ENCODE results near the gene SETD3.

GRCh38 chr14:99384450-99385417 is 95.9 kb downstream of the SETD3 start:
- no peak for TF ChIP-seq CTCF (IDR thresholded peaks at IDR 0.05)
- no peak for TF ChIP-seq EZH2 (IDR thresholded peaks at IDR 0.05; ENCODE audit: borderline replicate concordance, insufficient read depth, low read depth, low read length, poor library complexity, severe bottlenecking)
